ENCODE measurements around the gene CNBP. TPM values are rescaled to one million over a fixed set of nuclear protein-coding genes. Genes with fewer than 3 reads are reported as not detected.
"Not testable (repeated sequence)": the region's sequence is repeated elsewhere in the genome, so short reads cannot be mapped to it uniquely, and the experiment has no call there.

CNBP gene
- total RNA-seq, 4 donors from 2014 or later: 390 to 480 (median 421) TPM

DNA sequence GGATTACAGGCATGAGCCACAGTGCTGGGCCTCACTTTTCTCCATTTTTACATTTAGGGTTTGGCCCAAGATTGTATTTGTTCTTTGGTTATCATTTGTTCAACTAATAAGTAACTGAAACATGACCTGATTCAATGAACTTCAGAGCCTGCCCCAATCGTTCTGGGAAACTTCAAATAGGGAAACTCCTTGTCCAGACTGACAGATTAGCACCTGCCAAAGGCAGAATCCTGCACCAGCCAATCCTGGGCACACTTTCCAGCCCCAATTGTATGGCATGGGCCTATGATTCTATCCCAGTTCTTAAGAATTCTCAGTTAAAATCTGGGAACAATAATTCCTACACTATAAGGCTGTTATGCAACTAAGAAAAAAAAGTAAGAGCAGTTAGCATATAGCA, 43.8 kb downstream of the CNBP start:
- no peak for DNase-seq
- intact Hi-C loops (cut with DNase I): no loop called here
- Histone ChIP-seq H3K36me3 (peaks cover 25 to 35% of the 10 kb centered on the region in 2 donors), H3K27me3 (no peaks in the 10 kb centered on the region), H3K9me3 (no peaks in the 10 kb centered on the region), H3K4me3 (replicated peaks in 1 of 3) (no peak overlapping the region), H3K27ac (no peak overlapping the region), H3K4me1 (no peaks in the 10 kb centered on the region)
- WGBS, 2 donors: 80 to 89% methylated on average over 1 of the region's 1 CpG
- TF ChIP-seq, protein P1, sequence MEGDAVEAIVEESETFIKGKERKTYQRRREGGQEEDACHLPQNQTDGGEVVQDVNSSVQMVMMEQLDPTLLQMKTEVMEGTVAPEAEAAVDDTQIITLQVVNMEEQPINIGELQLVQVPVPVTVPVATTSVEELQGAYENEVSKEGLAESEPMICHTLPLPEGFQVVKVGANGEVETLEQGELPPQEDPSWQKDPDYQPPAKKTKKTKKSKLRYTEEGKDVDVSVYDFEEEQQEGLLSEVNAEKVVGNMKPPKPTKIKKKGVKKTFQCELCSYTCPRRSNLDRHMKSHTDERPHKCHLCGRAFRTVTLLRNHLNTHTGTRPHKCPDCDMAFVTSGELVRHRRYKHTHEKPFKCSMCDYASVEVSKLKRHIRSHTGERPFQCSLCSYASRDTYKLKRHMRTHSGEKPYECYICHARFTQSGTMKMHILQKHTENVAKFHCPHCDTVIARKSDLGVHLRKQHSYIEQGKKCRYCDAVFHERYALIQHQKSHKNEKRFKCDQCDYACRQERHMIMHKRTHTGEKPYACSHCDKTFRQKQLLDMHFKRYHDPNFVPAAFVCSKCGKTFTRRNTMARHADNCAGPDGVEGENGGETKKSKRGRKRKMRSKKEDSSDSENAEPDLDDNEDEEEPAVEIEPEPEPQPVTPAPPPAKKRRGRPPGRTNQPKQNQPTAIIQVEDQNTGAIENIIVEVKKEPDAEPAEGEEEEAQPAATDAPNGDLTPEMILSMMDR (IDR thresholded peaks at IDR 0.05): no peak
- TF ChIP-seq POLR2A (IDR thresholded peaks at IDR 0.05): no peak

DNA sequence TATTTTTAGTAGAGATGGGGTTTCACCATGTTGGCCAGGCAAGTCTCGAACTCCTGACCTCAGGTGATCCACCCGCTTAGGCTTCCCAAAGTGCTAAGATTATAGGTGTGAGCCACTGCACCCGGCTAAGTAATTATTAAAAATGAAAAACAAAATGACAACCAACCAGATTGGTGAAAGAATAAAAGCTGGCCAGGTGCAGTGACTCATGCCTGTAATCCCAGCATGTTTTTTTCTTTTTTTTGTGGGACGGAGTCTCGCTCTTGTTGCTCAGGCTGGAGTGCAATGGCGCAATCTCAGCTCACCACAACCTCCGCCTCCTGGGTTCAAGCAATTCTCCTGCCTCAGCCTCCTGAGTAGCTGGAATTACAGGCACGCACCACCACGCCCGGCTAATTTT, 47.4 kb downstream of the CNBP start:
- H3K4me1 ChIP-seq; H3K27ac ChIP-seq; H3K4me3 ChIP-seq (replicated peaks in 1 of 3); H3K27me3 ChIP-seq; DNase-seq; H3K9me3 ChIP-seq; intact Hi-C loops (cut with DNase I): not testable (repeated sequence)
- WGBS, 2 donors: 93 to 97% methylated on average over 10 of the region's 10 CpGs
- peaks cover 54 to 67% of the 10 kb centered on the region in 2 donors for H3K36me3 ChIP-seq

DNA sequence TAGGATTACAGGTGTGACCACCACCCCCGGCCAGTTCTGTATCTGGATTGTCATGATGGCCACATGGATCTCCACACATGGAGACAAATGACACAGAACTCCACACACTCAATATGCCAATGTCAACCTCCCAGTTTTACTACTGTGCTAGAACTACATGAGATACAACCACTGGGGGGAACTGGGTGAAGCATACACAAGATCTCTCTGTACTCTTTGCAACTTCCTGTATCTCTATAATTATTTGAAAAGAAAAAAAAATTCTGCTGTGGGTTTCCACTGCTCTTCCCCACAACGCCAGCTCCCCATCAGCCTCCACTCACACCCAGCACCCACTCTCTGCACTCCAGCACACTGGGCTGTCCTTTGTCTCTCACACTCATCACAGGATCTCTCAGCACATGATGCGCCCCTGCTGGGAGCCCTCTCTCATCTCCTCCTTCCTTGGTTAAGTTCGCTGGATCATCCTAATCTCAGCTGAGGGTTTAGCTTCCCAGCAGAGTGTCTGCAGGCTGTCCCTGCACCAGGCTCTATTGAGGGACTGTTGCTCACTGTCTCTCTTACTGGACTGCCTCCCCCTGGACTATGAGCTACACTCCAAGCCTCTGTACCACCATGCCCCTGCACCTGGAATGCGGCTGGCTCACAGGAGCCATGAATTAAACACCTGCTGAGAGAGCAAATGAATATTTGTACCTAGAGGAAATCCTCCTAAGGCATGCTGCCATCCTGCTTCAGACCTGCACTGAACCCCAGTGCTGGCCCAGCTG, 51.4 kb downstream of the CNBP start:
- no peak for TF ChIP-seq POLR2A (IDR thresholded peaks at IDR 0.05)
- TF ChIP-seq, protein P1 (IDR thresholded peaks at IDR 0.05): no peak
- no peak for DNase-seq
- H3K27ac ChIP-seq: no peak overlapping the region
- no peaks in the 10 kb centered on the region for H3K4me1 ChIP-seq
- WGBS, 2 donors: 88 to 92% methylated on average over 5 of the region's 5 CpGs
- H3K9me3 ChIP-seq: no peaks in the 10 kb centered on the region
- H3K36me3 ChIP-seq: peaks cover 73 to 81% of the 10 kb centered on the region in 2 donors
- H3K27me3 ChIP-seq: no peaks in the 10 kb centered on the region
- no peak overlapping the region for H3K4me3 ChIP-seq (replicated peaks in 1 of 3)
- intact Hi-C loops (cut with DNase I): no loop called here

DNA sequence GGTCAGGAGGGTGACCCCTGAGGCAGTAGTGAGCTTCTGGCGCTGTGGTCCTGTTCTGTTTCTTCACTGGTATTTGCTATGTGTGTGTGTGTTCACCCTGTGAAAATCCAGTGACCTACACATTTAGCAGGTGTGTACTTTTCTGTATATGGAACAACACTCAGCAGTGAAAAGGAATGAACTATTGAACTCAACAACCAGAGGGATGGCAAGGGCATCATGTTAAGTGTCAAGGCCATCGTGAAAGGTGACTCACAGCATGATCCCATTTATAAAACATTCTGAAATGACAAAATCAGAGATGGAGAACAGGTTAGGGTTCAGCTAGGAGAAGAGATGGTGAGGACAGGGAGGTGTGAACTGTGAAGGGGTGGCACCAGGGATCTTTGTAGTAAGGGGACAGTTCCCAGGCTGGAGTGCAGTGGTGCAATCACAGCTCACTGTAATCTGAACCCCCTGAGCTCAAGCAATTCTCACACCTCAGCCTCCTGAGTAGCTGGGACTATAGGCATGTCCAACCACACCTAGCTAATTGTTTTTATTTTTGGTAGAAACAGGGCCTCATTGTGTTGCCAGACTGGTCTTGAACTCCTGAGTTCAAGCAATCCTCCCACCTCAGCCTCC, 52.1 kb downstream of the CNBP start:
- TF ChIP-seq POLR2A (IDR thresholded peaks at IDR 0.05): no peak
- TF ChIP-seq, protein P1 (IDR thresholded peaks at IDR 0.05): no peak
- Histone ChIP-seq H3K27ac (no peak overlapping the region), H3K27me3 (no peaks in the 10 kb centered on the region), H3K9me3 (no peaks in the 10 kb centered on the region), H3K4me3 (replicated peaks in 1 of 3) (no peak overlapping the region), H3K4me1 (no peaks in the 10 kb centered on the region), H3K36me3 (peaks cover 73 to 74% of the 10 kb centered on the region in 2 donors)
- intact Hi-C loops (cut with DNase I): no loop called here
- DNase-seq: no peak
- WGBS, 2 donors: 86 to 91% methylated on average over 2 of the region's 2 CpGs

DNA sequence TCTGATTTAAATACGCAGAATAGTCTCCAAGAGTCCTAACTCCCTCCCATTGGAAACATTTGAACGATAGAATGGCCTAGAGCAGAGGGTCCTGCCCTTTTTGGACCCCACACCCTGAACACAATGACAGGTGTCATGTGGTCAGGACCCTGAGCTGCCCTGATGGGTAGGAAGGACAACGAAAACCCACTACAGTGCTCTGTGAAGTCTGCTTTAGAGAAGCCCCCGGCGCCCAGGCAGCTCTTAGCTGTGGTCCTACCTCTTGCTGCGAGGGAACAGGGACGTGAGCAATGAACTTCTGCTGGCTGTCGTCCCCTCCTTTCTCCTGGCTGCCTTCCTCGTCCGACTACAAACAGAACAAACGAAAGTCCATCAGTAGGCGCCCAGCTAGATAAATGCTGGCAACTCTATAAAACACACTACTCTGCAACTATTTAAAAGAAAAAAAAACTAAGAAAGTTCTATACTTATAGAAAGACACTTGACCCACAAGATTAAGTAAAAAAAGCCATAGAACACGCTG, 53.3 kb downstream of the CNBP start:
- TF ChIP-seq, protein P1 (IDR thresholded peaks at IDR 0.05): no peak
- no peak for TF ChIP-seq POLR2A (IDR thresholded peaks at IDR 0.05)
- Histone ChIP-seq H3K9me3 (no peaks in the 10 kb centered on the region), H3K36me3 (peaks cover 65 to 68% of the 10 kb centered on the region in 2 donors), H3K27me3 (no peaks in the 10 kb centered on the region), H3K4me1 (no peaks in the 10 kb centered on the region), H3K4me3 (replicated peaks in 1 of 3) (no peak overlapping the region), H3K27ac (no peak overlapping the region)
- intact Hi-C loops (cut with DNase I): no loop called here
- no peak for DNase-seq
- WGBS, 2 donors: 92 to 96% methylated on average over 11 to 13 of the region's 13 CpGs

All from thyroid gland (tissue), 4 donors.